ENCODE measurements around the gene DYNC2LI1. TPM values are rescaled to one million over a fixed set of nuclear protein-coding genes. Genes with fewer than 3 reads are reported as not detected.

Gene DYNC2LI1
- total and polyA plus RNA-seq, 2 of the 8 experiments (the other 6 are each of a cell fraction or from before 2014, with no cell fraction given), result 3.9 to 7.6 TPM

DNA sequence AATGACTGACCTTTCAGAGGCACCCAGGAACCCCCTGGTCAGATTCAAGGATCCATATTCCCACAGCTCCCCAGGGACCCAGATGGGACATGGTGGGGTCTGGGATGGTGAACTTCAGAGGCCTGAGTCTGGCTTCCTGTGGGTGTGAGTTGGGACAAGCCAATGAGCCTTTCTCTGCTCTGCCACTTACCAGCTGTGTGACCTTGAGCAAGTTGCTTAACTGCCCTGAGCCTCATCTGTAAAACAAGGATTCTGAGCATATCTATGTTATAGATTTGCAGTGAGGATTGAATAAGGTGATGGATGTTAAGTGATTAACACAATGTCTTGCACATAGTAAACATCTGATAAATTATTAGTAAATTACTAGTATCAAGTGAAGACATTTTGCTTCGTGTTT, 71.3 kb downstream of the DYNC2LI1 start:
- H3K79me2 ChIP-seq (ENCODE audit: control insufficient read depth in 1 of 2, insufficient read depth in 2 of 2, low read length in 2 of 2), result no peaks in the 10 kb centered on the region
- H3K4me1 ChIP-seq (replicated peaks in 1 of 4; ENCODE audit: control insufficient read depth in 3 of 4, insufficient read depth in 4 of 4, low read length in 3 of 4), result no peaks in the 10 kb centered on the region; a peak in 1 of 7 replicates
- no peaks in the 10 kb centered on the region for H3K79me1 ChIP-seq (ENCODE audit: low read depth, low read length)
- TF ChIP-seq, protein P1, sequence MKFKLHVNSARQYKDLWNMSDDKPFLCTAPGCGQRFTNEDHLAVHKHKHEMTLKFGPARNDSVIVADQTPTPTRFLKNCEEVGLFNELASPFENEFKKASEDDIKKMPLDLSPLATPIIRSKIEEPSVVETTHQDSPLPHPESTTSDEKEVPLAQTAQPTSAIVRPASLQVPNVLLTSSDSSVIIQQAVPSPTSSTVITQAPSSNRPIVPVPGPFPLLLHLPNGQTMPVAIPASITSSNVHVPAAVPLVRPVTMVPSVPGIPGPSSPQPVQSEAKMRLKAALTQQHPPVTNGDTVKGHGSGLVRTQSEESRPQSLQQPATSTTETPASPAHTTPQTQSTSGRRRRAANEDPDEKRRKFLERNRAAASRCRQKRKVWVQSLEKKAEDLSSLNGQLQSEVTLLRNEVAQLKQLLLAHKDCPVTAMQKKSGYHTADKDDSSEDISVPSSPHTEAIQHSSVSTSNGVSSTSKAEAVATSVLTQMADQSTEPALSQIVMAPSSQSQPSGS (IDR thresholded peaks at IDR 0.05; ENCODE audit: low read length), result no peak
- TF ChIP-seq SP4 (IDR thresholded peaks at IDR 0.05; ENCODE audit: low read length), result no peak
- TF ChIP-seq BACH1 (IDR thresholded peaks at IDR 0.05; ENCODE audit: low read length), result no peak
- TF ChIP-seq EP300 (IDR thresholded peaks at IDR 0.05; ENCODE audit: borderline replicate concordance in 1 of 2, low read depth in 2 of 2, low read length in 2 of 2), result no peak
- TF ChIP-seq, protein P2, sequence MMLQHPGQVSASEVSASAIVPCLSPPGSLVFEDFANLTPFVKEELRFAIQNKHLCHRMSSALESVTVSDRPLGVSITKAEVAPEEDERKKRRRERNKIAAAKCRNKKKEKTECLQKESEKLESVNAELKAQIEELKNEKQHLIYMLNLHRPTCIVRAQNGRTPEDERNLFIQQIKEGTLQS (IDR thresholded peaks at IDR 0.05; ENCODE audit: insufficient read depth, low read depth, low read length), result no peak
- no peak for TF ChIP-seq SIX5 (IDR thresholded peaks at IDR 0.05; ENCODE audit: low read depth, low read length)
- no peak overlapping the region for H2BK5ac ChIP-seq (ENCODE audit: low read depth, low read length)
- H3K23ac ChIP-seq (ENCODE audit: insufficient read length), result no peak overlapping the region
- 86% methylated on average over 1 of the region's 1 CpG; no CpG with 5 or more reads in 1 of the 2 experiments for WGBS, 2 experiments (ENCODE audit: extremely low coverage in 1 of 2, insufficient coverage in 1 of 2, insufficient read length in 1 of 2, insufficient replicate concordance in 2 of 2, low coverage in 1 of 2, low lambda C conversion rate in 2 of 2, missing lambda C conversion rate in 1 of 2)
- no peak overlapping the region for H3K4ac ChIP-seq (replicated peaks; ENCODE audit: insufficient read length, low read depth, low read length)
- no peak overlapping the region for H3K56ac ChIP-seq (replicated peaks; ENCODE audit: insufficient read length, low read depth, low read length)
- no peak overlapping the region for H2AFZ ChIP-seq (ENCODE audit: low read length)
- H4K20me1 ChIP-seq (replicated peaks in 1 of 2; ENCODE audit: control insufficient read depth in 1 of 2, insufficient read depth in 2 of 2, low read length in 2 of 2), result no peaks in the 10 kb centered on the region
- H3K27ac ChIP-seq (ENCODE audit: low read depth, low read length), result no peak overlapping the region
- no peak overlapping the region for H2AK5ac ChIP-seq (ENCODE audit: low read depth, low read length)
- H3K14ac ChIP-seq (ENCODE audit: insufficient read length), result no peak overlapping the region
- H3K4me2 ChIP-seq (ENCODE audit: insufficient read depth in 1 of 2, low read depth in 2 of 2, low read length in 2 of 2), result no peak overlapping the region
- CTCF ChIA-PET (ENCODE audit: partially characterized antibody), result interaction anchor here (0.6 to 0.8 kb wide), 2 partner anchors 47 to 236 kb away, joined by 3 read pairs; no protein-coding TSS in a partner anchor
- no peak overlapping the region for H2BK20ac ChIP-seq (ENCODE audit: low read length)
- DNase-seq (ENCODE audit: low read depth in 1 of 2, low spot score in 2 of 2) (no peak), FAIRE-seq (no peak)
- POLR2A ChIA-PET (ENCODE audit: partially characterized antibody), result interaction anchor here (0.6 kb wide), 1 partner anchor 90 kb away, joined by 3 read pairs; no protein-coding TSS in a partner anchor
- no peak overlapping the region for H3K9ac ChIP-seq (replicated peaks in 1 of 4; ENCODE audit: extremely low read depth in 1 of 4, low read depth in 3 of 4, low read length in 3 of 4)
- no peaks in the 10 kb centered on the region for H3K23me2 ChIP-seq (ENCODE audit: low read depth, low read length)
- H3K36me3 ChIP-seq (ENCODE audit: control insufficient read depth in 2 of 4, insufficient read depth in 4 of 4, low read length in 3 of 4), result no peaks in the 10 kb centered on the region
- no peak overlapping the region for H2BK120ac ChIP-seq (replicated peaks; ENCODE audit: low read depth, low read length)
- H4K8ac ChIP-seq (ENCODE audit: extremely low read depth, insufficient read depth, low read length), result no peak overlapping the region; the same call in 1 of the 2 replicates
- no peaks in the 10 kb centered on the region for H3K27me3 ChIP-seq (replicated peaks in 1 of 4; ENCODE audit: control insufficient read depth in 3 of 4, extremely low read depth in 1 of 4, insufficient read depth in 3 of 4, low read length in 3 of 4)
- no peak overlapping the region for H4K91ac ChIP-seq (replicated peaks; ENCODE audit: insufficient read length, low read length)
- no peaks in the 10 kb centered on the region for H3K9me3 ChIP-seq (ENCODE audit: insufficient read depth in 2 of 2, low read depth in 1 of 2, low read length in 1 of 2)
- H2BK12ac ChIP-seq (ENCODE audit: low read depth, low read length), result no peak overlapping the region
- H3K4me3 ChIP-seq (ENCODE audit: extremely low read depth in 1 of 4, insufficient read depth in 2 of 4, low read depth in 3 of 4, low read length in 4 of 4), result no peak overlapping the region
- no peak overlapping the region for H2BK15ac ChIP-seq (ENCODE audit: low read length)
- no peak overlapping the region for H4K5ac ChIP-seq (ENCODE audit: insufficient read length, low read depth, low read length)
- no peak overlapping the region for H3K18ac ChIP-seq (ENCODE audit: extremely low read depth, low read length)
